H1 (cell line): ENCODE data around the gene LPAR4. TPM values are rescaled to one million over a fixed set of nuclear protein-coding genes. Genes with fewer than 3 reads are reported as not detected.

Experiments
- CTCF ChIA-PET: fragments of 300-600 bp; sonication (Branson Sonifier 250); formaldehyde crosslinking; loops from one replicate; lab custom pipeline; 2021; ENCODE audit not compliant: partially characterized antibody; lab: Charles Lee
- POLR2A ChIA-PET: fragments of 300-600 bp; sonication (Branson Sonifier 250); formaldehyde crosslinking; loops from one replicate; lab custom pipeline; 2021; ENCODE audit warnings: inconsistent platforms; ENCODE audit not compliant: partially characterized antibody; lab: Charles Lee
- DNase-seq, 2 experiments: peaks; one replicate each; pipeline versions ENCODE4 v3.0.0 to v3.0.0-alpha.2; 2010 to 2022; ENCODE audit warnings: low spot score in 2 of 2, low read depth in 1 of 2, mixed read lengths in 1 of 2
- FAIRE-seq: peaks from 2 replicates; lab custom pipeline; 2011; peaks lifted over from hg19 to GRCh38; lab: Jason Lieb, UNC
- H2AFZ ChIP-seq: 2 replicates; pipeline ENCODE4 v1.8.1; 2012; ENCODE audit warnings: low read length, inconsistent platforms
- H2AK5ac ChIP-seq: 2 replicates; pipeline ENCODE4 v1.6.1; 2013; ENCODE audit warnings: low read depth, low read length
- H2BK120ac ChIP-seq: replicated peaks from 2 replicates; pipeline ENCODE3; 2013; ENCODE audit warnings: low read depth, low read length, inconsistent platforms
- H2BK12ac ChIP-seq: 2 replicates; pipeline ENCODE4 v1.6.1; 2013; ENCODE audit warnings: low read depth, low read length
- H2BK15ac ChIP-seq: 2 replicates; pipeline ENCODE4 v1.6.1; 2013; ENCODE audit warnings: low read length
- H2BK20ac ChIP-seq: 2 replicates; pipeline ENCODE4 v1.6.1; 2013; ENCODE audit warnings: low read length
- H2BK5ac ChIP-seq: 2 replicates; pipeline ENCODE4 v1.6.1; 2013; ENCODE audit warnings: low read depth, low read length
- H3K14ac ChIP-seq: 2 replicates; pipeline ENCODE4 v1.6.1; 2013; ENCODE audit warnings: inconsistent platforms; ENCODE audit not compliant: insufficient read length
- H3K18ac ChIP-seq: 2 replicates; pipeline ENCODE4 v1.6.1; 2013; ENCODE audit warnings: low read length; ENCODE audit errors: extremely low read depth
- H3K23ac ChIP-seq: 2 replicates; pipeline ENCODE4 v1.6.1; 2013; ENCODE audit warnings: inconsistent platforms; ENCODE audit not compliant: insufficient read length
- H3K23me2 ChIP-seq: 2 replicates; pipeline ENCODE4 v1.6.1; 2013; ENCODE audit warnings: low read depth, low read length
- H3K27ac ChIP-seq: 2 replicates; pipeline ENCODE4 v1.6.1; 2011; ENCODE audit warnings: low read depth, low read length, inconsistent platforms
- H3K27me3 ChIP-seq, 4 experiments: replicated peaks in 1 of 4; 1 replicate in 1 of 4; 2 replicates in 3 of 4; pipeline versions ENCODE4 v1.6.1 to v1.8.1; 2011 to 2013; ENCODE audit warnings: low read length in 3 of 4, mild to moderate bottlenecking in 3 of 4, inconsistent platforms in 2 of 4, mixed read lengths in 2 of 4, moderate library complexity in 1 of 4; ENCODE audit not compliant: control insufficient read depth in 3 of 4, insufficient read depth in 3 of 4; ENCODE audit errors: extremely low read depth in 1 of 4
- H3K36me3 ChIP-seq, 4 experiments: 2 replicates each; pipeline versions ENCODE4 v1.6.1 to v1.8.1; 2011 to 2013; ENCODE audit warnings: mild to moderate bottlenecking in 4 of 4, low read length in 3 of 4, moderate library complexity in 2 of 4, control low read depth in 1 of 4, inconsistent platforms in 1 of 4; ENCODE audit not compliant: insufficient read depth in 4 of 4, control insufficient read depth in 2 of 4
- H3K4ac ChIP-seq: replicated peaks from 2 replicates; pipeline ENCODE3; 2013; ENCODE audit warnings: low read length, low read depth, mixed read lengths, inconsistent platforms; ENCODE audit not compliant: insufficient read length
- H3K4me1 ChIP-seq, 4 experiments: replicated peaks in 1 of 4; 1 replicate in 1 of 4; 2 replicates in 3 of 4; pipeline versions ENCODE4 v1.6.1 to v1.8.1; 2011 to 2013; ENCODE audit warnings: low read length in 3 of 4, inconsistent platforms in 2 of 4, mixed read lengths in 1 of 4; ENCODE audit not compliant: insufficient read depth in 4 of 4, control insufficient read depth in 3 of 4
- H3K4me2 ChIP-seq, 2 experiments: 2 replicates each; pipeline versions ENCODE4 v1.6.1 to v1.8.1; 2011 to 2013; ENCODE audit warnings: low read depth in 2 of 2, low read length in 2 of 2, control low read depth in 1 of 2, inconsistent platforms in 1 of 2, mild to moderate bottlenecking in 1 of 2; ENCODE audit not compliant: insufficient read depth in 1 of 2
- H3K4me3 ChIP-seq, 4 experiments: fragments of 200-600, 300-600 bp in 1 of 4; sonication (generic), shearing (Covaris generic), sonication (Bioruptor Twin) in 1 of 4; 2 replicates each; pipeline versions ENCODE4 v1.5.1 to v1.8.1; 2011 to 2016; ENCODE audit warnings: low read length in 4 of 4, low read depth in 3 of 4, control low read depth in 2 of 4, inconsistent platforms in 2 of 4, mild to moderate bottlenecking in 2 of 4, mixed read lengths in 1 of 4, moderate library complexity in 1 of 4; ENCODE audit not compliant: insufficient read depth in 2 of 4; ENCODE audit errors: extremely low read depth in 1 of 4
- H3K56ac ChIP-seq: replicated peaks from 2 replicates; pipeline ENCODE3; 2013; ENCODE audit warnings: low read depth, mild to moderate bottlenecking, mixed read lengths, low read length, inconsistent platforms; ENCODE audit not compliant: insufficient read length
- H3K79me1 ChIP-seq: 2 replicates; pipeline ENCODE4 v1.6.1; 2013; ENCODE audit warnings: low read depth, low read length, control low read depth
- H3K79me2 ChIP-seq, 2 experiments: 2 replicates each; pipeline versions ENCODE4 v1.6.1 to v1.8.1; 2012 to 2013; ENCODE audit warnings: low read length in 2 of 2, mild to moderate bottlenecking in 2 of 2, inconsistent platforms in 1 of 2; ENCODE audit not compliant: insufficient read depth in 2 of 2, control insufficient read depth in 1 of 2
- H3K9ac ChIP-seq, 4 experiments: replicated peaks in 1 of 4; 1 replicate in 1 of 4; 2 replicates in 3 of 4; pipeline versions ENCODE4 v1.6.1 to v1.8.1; 2011 to 2013; ENCODE audit warnings: low read depth in 3 of 4, low read length in 3 of 4, control low read depth in 2 of 4, mild to moderate bottlenecking in 2 of 4, moderate library complexity in 2 of 4, inconsistent platforms in 1 of 4; ENCODE audit errors: extremely low read depth in 1 of 4
- H3K9me3 ChIP-seq, 2 experiments: 2 replicates each; pipeline versions ENCODE4 v1.6.1 to v1.8.1; 2012 to 2013; ENCODE audit warnings: mild to moderate bottlenecking in 2 of 2, moderate library complexity in 2 of 2, control low read depth in 1 of 2, inconsistent platforms in 1 of 2, low read depth in 1 of 2, low read length in 1 of 2, mixed read lengths in 1 of 2; ENCODE audit not compliant: insufficient read depth in 2 of 2
- H4K20me1 ChIP-seq, 2 experiments: replicated peaks in 1 of 2; 2 replicates each; pipeline versions ENCODE3 to v1.8.1; 2011 to 2013; ENCODE audit warnings: inconsistent platforms in 2 of 2, low read length in 2 of 2, mild to moderate bottlenecking in 1 of 2; ENCODE audit not compliant: insufficient read depth in 2 of 2, control insufficient read depth in 1 of 2
- H4K5ac ChIP-seq: 2 replicates; pipeline ENCODE4 v1.6.1; 2013; ENCODE audit warnings: low read length, low read depth, mixed read lengths, inconsistent platforms; ENCODE audit not compliant: insufficient read length
- H4K8ac ChIP-seq: 2 replicates; pipeline ENCODE4 v1.8.0; 2013; ENCODE audit warnings: mild to moderate bottlenecking, moderate library complexity, low read length, inconsistent platforms; ENCODE audit not compliant: insufficient read depth; ENCODE audit errors: extremely low read depth
- H4K91ac ChIP-seq: replicated peaks from 2 replicates; pipeline ENCODE3; 2013; ENCODE audit warnings: low read length, mixed read lengths, inconsistent platforms; ENCODE audit not compliant: insufficient read length
- ATF2 ChIP-seq: IDR thresholded peaks from 2 replicates; pipeline ENCODE4 v1.6.1; 2012; ENCODE audit warnings: low read length, inconsistent platforms
- ATF3 ChIP-seq: IDR thresholded peaks from 2 replicates; pipeline ENCODE4 v1.6.1; 2011; ENCODE audit warnings: low read depth, mild to moderate bottlenecking, low read length; ENCODE audit not compliant: insufficient read depth
- JUN ChIP-seq: IDR thresholded peaks from 2 replicates; pipeline ENCODE4 v1.6.1; 2011; ENCODE audit warnings: low read depth, mild to moderate bottlenecking, improper control_type of control experiment, low read length
- KDM1A ChIP-seq: fragments of 200-600, 300-600 bp; sonication (generic); IDR thresholded peaks from 2 replicates; pipeline ENCODE4 v1.7.1; 2016; ENCODE audit warnings: mild to moderate bottlenecking, low read length, borderline replicate concordance
- NANOG ChIP-seq: IDR thresholded peaks from 2 replicates; pipeline ENCODE4 v1.6.1; 2011; ENCODE audit warnings: low read length, low read depth, mild to moderate bottlenecking, inconsistent platforms; ENCODE audit not compliant: insufficient read depth, poor library complexity, severe bottlenecking
- NRF1 ChIP-seq: IDR thresholded peaks from 2 replicates; pipeline ENCODE4 v1.6.1; 2011; ENCODE audit warnings: mild to moderate bottlenecking, low read depth, low read length, improper control_type of control experiment
- RNF2 ChIP-seq: fragments of 200-900, 300-1000 bp; sonication (generic); IDR thresholded peaks from 2 replicates; pipeline ENCODE4 v1.7.1; 2016; ENCODE audit warnings: borderline replicate concordance, low read depth, mild to moderate bottlenecking, antibody characterized with exemption, low read length; ENCODE audit not compliant: poor library complexity, severe bottlenecking; ENCODE audit errors: missing control alignments
- SIX5 ChIP-seq: IDR thresholded peaks from 2 replicates; pipeline ENCODE4 v1.6.1; 2011; ENCODE audit warnings: mild to moderate bottlenecking, low read depth, low read length
- SP1 ChIP-seq: IDR thresholded peaks from 2 replicates; pipeline ENCODE4 v1.6.1; 2011; ENCODE audit warnings: low read depth, low read length
- TEAD4 ChIP-seq: IDR thresholded peaks from 2 replicates; pipeline ENCODE4 v1.6.1; 2012; ENCODE audit warnings: low read depth, low read length, inconsistent platforms, mixed read lengths
- WGBS, 2 experiments: shearing (Covaris generic) in 1 of 2; methylation state at CpG; one replicate each; pipeline versions ENCODE4 v1.1.6 to v1.1.7; 2013 to 2015; ENCODE audit warnings: low lambda C conversion rate in 2 of 2, mixed read lengths in 2 of 2, inconsistent platforms in 1 of 2, low coverage in 1 of 2, missing lambda C conversion rate in 1 of 2; ENCODE audit not compliant: insufficient replicate concordance in 2 of 2, insufficient coverage in 1 of 2, insufficient read length in 1 of 2; ENCODE audit errors: extremely low coverage in 1 of 2, missing lambda C conversion rate in 1 of 2; 5-methylcytosine and 5-hydroxymethylcytosine counted together
- polyA plus RNA-seq, 7 experiments: library from polyadenylated mRNA; depleted of rRNA in 3 of 7; stranded (reverse) in 5 of 7; unstranded in 2 of 7; fragments of >200 nt in 5 of 7; fragments of 200-250 nt in 2 of 7; gene quantifications; 1 replicate in 5 of 7; 2 replicates in 1 of 7; 4 replicates in 1 of 7; pipeline versions ENCODE4 v1.2.1 to v1.2.3, GENCODE V29; 2011 to 2013; ENCODE audit warnings: missing spikeins in 2 of 7, mixed read lengths in 2 of 7
- total RNA-seq: library from RNA; stranded (reverse); fragmentation: NEBNext Ultra II Directional; extraction: Animal tissue kit (Norgen Biotek cat#: 25700); gene quantifications from 2 replicates; pipeline ENCODE4 v1.2.1, GENCODE V29; 2021

LPAR4 gene
- total and polyA plus RNA-seq, 2 of the 8 experiments (the other 6 are each of a cell fraction or from before 2014, with no cell fraction given), result 7.6 to 16.3 TPM

GRCh38 chrX:78753571-78753970 lies 6.1 kb downstream of the LPAR4 start:
- H2AK5ac ChIP-seq, result no peak overlapping the region
- peaks cover 0 to 2% of the 10 kb centered on the region in 2 experiments; a peak in 2 of 4 replicates for H3K79me2 ChIP-seq
- H4K5ac ChIP-seq, result no peak overlapping the region
- H3K4me3 ChIP-seq, result no peak overlapping the region
- H3K14ac ChIP-seq, result no peak overlapping the region
- H3K56ac ChIP-seq, result no peak overlapping the region
- no peak overlapping the region for H3K4me2 ChIP-seq
- no peak overlapping the region for H3K9ac ChIP-seq
- no peak overlapping the region for H2BK12ac ChIP-seq
- no peak for FAIRE-seq
- WGBS, 2 experiments, result 86% methylated on average over 3 of the region's 3 CpGs; no CpG with 5 or more reads in 1 of the 2 experiments
- no peaks in the 10 kb centered on the region for H3K23me2 ChIP-seq
- H3K9me3 ChIP-seq, result no peaks in the 10 kb centered on the region
- no peak overlapping the region for H2BK120ac ChIP-seq
- H2BK5ac ChIP-seq, result no peak overlapping the region
- POLR2A ChIA-PET, result no interaction called here
- H2BK15ac ChIP-seq, result no peak overlapping the region
- no peak overlapping the region for H4K8ac ChIP-seq
- H4K20me1 ChIP-seq, result no peaks in the 10 kb centered on the region
- no peak for DNase-seq
- H3K4me1 ChIP-seq, result peaks cover 0 to 5% (median 5%) of the 10 kb centered on the region in 4 experiments; a peak in 3 of 7 replicates
- no peak overlapping the region for H4K91ac ChIP-seq
- H3K23ac ChIP-seq, result no peak overlapping the region
- no peak overlapping the region for H3K4ac ChIP-seq
- H3K36me3 ChIP-seq, result peaks cover 0 to 6% (median 0%) of the 10 kb centered on the region in 4 experiments; a peak in 1 of 8 replicates
- no peak overlapping the region for H2BK20ac ChIP-seq
- no peaks in the 10 kb centered on the region for H3K79me1 ChIP-seq
- CTCF ChIA-PET, result no interaction called here
- no peak overlapping the region for H3K27ac ChIP-seq
- no peak overlapping the region for H2AFZ ChIP-seq
- no peak overlapping the region for H3K18ac ChIP-seq
- H3K27me3 ChIP-seq, result no peaks in the 10 kb centered on the region
- TF ChIP-seq JUN (no peak), NRF1 (no peak), KDM1A (no peak), RNF2 (no peak), SIX5 (no peak), SP1 (no peak), ATF2 (no peak), TEAD4 (no peak), NANOG (no peak), ATF3 (no peak)
